A549 (cell line): Measurements from ENCODE around the gene ZNF732.

Experiments
- JUNB ChIP-seq: fragments of >200 bp; sonication (Bioruptor Twin); formaldehyde crosslinking; IDR thresholded peaks from 2 replicates; pipeline ENCODE4 v1.6.1; 2016
- TF ChIP-seq, protein P1 (sequence below): IDR thresholded peaks from 2 replicates; pipeline ENCODE4 v1.6.1; 2012
- TF ChIP-seq, protein P2 (sequence below): fragments of >200 bp; sonication (Bioruptor Twin); formaldehyde crosslinking; IDR thresholded peaks from 3 replicates; pipeline ENCODE4 v1.5.1; 2016

DNA sequence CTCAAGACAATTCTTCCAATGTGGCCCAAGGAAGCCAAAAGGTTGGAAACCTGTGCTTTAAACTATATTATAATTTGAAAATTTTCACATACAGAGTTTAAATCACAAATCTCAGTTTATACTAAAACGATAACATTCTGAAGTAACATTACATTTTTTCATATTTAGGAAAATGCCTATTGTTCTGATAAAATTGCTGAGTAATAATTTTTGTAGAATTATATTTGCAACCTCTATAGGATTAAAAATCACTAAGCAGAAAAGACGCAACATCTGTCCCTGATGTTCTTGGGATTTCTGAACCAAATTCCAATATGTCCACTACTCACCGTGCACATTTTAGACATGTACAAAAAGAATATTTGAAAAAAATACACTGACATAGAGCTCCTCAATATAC, 10.5 kb downstream of the ZNF732 start:
- TF ChIP-seq JUNB, result no peak
- TF ChIP-seq, protein P1, sequence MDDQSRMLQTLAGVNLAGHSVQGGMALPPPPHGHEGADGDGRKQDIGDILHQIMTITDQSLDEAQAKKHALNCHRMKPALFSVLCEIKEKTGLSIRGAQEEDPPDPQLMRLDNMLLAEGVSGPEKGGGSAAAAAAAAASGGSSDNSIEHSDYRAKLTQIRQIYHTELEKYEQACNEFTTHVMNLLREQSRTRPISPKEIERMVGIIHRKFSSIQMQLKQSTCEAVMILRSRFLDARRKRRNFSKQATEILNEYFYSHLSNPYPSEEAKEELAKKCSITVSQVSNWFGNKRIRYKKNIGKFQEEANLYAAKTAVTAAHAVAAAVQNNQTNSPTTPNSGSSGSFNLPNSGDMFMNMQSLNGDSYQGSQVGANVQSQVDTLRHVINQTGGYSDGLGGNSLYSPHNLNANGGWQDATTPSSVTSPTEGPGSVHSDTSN, result no peak
- TF ChIP-seq, protein P2, sequence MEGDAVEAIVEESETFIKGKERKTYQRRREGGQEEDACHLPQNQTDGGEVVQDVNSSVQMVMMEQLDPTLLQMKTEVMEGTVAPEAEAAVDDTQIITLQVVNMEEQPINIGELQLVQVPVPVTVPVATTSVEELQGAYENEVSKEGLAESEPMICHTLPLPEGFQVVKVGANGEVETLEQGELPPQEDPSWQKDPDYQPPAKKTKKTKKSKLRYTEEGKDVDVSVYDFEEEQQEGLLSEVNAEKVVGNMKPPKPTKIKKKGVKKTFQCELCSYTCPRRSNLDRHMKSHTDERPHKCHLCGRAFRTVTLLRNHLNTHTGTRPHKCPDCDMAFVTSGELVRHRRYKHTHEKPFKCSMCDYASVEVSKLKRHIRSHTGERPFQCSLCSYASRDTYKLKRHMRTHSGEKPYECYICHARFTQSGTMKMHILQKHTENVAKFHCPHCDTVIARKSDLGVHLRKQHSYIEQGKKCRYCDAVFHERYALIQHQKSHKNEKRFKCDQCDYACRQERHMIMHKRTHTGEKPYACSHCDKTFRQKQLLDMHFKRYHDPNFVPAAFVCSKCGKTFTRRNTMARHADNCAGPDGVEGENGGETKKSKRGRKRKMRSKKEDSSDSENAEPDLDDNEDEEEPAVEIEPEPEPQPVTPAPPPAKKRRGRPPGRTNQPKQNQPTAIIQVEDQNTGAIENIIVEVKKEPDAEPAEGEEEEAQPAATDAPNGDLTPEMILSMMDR, result no peak
